GM23338 (cell line): ENCODE results near the gene ACSL3. TPM values are rescaled to one million over a fixed set of nuclear protein-coding genes. Genes with fewer than 3 reads are reported as not detected.
"Not testable (repeated sequence)": the region's sequence is repeated elsewhere in the genome, so short reads cannot be mapped to it uniquely, and the experiment has no call there.

Experiments used
- ATAC-seq: fragments of 200-7000 bp; cut with Tn5 transposase; 3 replicates; pipeline ENCODE4 v1.9.1; 2020
- DNase-seq: peaks from one replicate; pipeline ENCODE4 v3.0.0-alpha.2; 2015; ENCODE audit warnings: low spot score
- H2AFZ ChIP-seq: fragments of 200-600 bp; sonication (generic); 2 replicates; pipeline ENCODE4 v1.8.0; 2016; ENCODE audit warnings: antibody characterized with exemption, mild to moderate bottlenecking, moderate library complexity
- H3F3A ChIP-seq: fragments of 200-600 bp; sonication (generic); replicated peaks from 2 replicates; pipeline ENCODE4 v1.8.0; 2017; ENCODE audit warnings: antibody characterized with exemption, mixed run types, low read depth
- H3K27ac ChIP-seq: fragments of 200-600 bp; sonication (generic); 2 replicates; pipeline ENCODE4 v1.6.1; 2016; ENCODE audit warnings: low read depth
- H3K27me3 ChIP-seq: fragments of 200-600 bp; sonication (generic); 2 replicates; pipeline ENCODE4 v1.8.0; 2016; ENCODE audit warnings: mild to moderate bottlenecking, mixed run types, moderate library complexity; ENCODE audit not compliant: insufficient read depth
- H3K36me3 ChIP-seq: fragments of 200-600 bp; sonication (generic); 2 replicates; pipeline ENCODE4 v1.8.0; 2016; ENCODE audit warnings: mild to moderate bottlenecking; ENCODE audit not compliant: insufficient read depth
- H3K4me1 ChIP-seq: fragments of 200-600 bp; sonication (generic); 2 replicates; pipeline ENCODE4 v1.8.0; 2016; ENCODE audit warnings: mild to moderate bottlenecking, moderate library complexity; ENCODE audit not compliant: insufficient read depth
- H3K4me2 ChIP-seq: fragments of 200-600 bp; sonication (generic); 2 replicates; pipeline ENCODE4 v1.7.1; 2017; ENCODE audit warnings: mixed run types
- H3K4me3 ChIP-seq: fragments of 200-600 bp; sonication (generic); 2 replicates; pipeline ENCODE4 v1.6.1; 2016; ENCODE audit warnings: mixed run types
- H3K79me2 ChIP-seq: fragments of 200-600 bp; sonication (generic); replicated peaks from 2 replicates; pipeline ENCODE4 v1.8.0; 2017; ENCODE audit warnings: mild to moderate bottlenecking; ENCODE audit not compliant: insufficient read depth
- H3K9me2 ChIP-seq: fragments of 200-600 bp; sonication (generic); 2 replicates; pipeline ENCODE4 v1.8.0; 2017; ENCODE audit not compliant: insufficient read depth
- H4K20me1 ChIP-seq: fragments of 200-600 bp; sonication (generic); replicated peaks from 2 replicates; pipeline ENCODE4 v1.8.0; 2017; ENCODE audit warnings: mild to moderate bottlenecking; ENCODE audit not compliant: insufficient read depth
- H3K27ac Mint-ChIP-seq: 2 replicates; pipeline ENCODE4 v1.8.0; 2020; ENCODE audit warnings: inconsistent platforms, mild to moderate bottlenecking, moderate library complexity, mixed read lengths
- H3K27me3 Mint-ChIP-seq: 3 replicates; pipeline ENCODE4 v1.8.0; 2022; ENCODE audit warnings: low read depth, mild to moderate bottlenecking, moderate library complexity, mixed read lengths, inconsistent platforms; ENCODE audit not compliant: insufficient read depth, poor library complexity
- H3K36me3 Mint-ChIP-seq: 3 replicates; pipeline ENCODE4 v1.8.0; 2021; ENCODE audit warnings: low read depth, mild to moderate bottlenecking, inconsistent platforms, moderate library complexity, mixed read lengths
- H3K4me1 Mint-ChIP-seq: 3 replicates; pipeline ENCODE4 v1.8.0; 2020; ENCODE audit warnings: mild to moderate bottlenecking, inconsistent platforms, mixed read lengths
- H3K4me3 Mint-ChIP-seq: 3 replicates; pipeline ENCODE4 v1.8.0; 2021; ENCODE audit warnings: moderate library complexity, mild to moderate bottlenecking, inconsistent platforms, mixed read lengths
- H3K9me3 Mint-ChIP-seq: 3 replicates; pipeline ENCODE4 v1.8.0; 2020; ENCODE audit warnings: moderate library complexity, mild to moderate bottlenecking, inconsistent platforms, mixed read lengths
- CREB1 ChIP-seq: fragments of 250-450 bp; sonication (Bioruptor Pico); IDR thresholded peaks from 2 replicates; pipeline ENCODE4 v1.5.0; 2020; ENCODE audit warnings: low read depth, mild to moderate bottlenecking, moderate library complexity
- EZH2 ChIP-seq: fragments of 200-600 bp; sonication (generic); IDR thresholded peaks from one replicate; pipeline ENCODE4 v1.8.0; 2017; ENCODE audit warnings: antibody characterized with exemption, mild to moderate bottlenecking, low read depth; ENCODE audit not compliant: unreplicated experiment
- EZH2phosphoT487 ChIP-seq: fragments of 200-600 bp; sonication (generic); IDR thresholded peaks from one replicate; pipeline ENCODE4 v1.8.1; 2018; ENCODE audit warnings: antibody characterized with exemption; ENCODE audit not compliant: unreplicated experiment
- JUNB ChIP-seq: IDR thresholded peaks from one replicate; pipeline ENCODE4 v1.6.1; 2016; ENCODE audit warnings: antibody characterized with exemption; ENCODE audit not compliant: unreplicated experiment
- NANOG ChIP-seq: IDR thresholded peaks from 2 replicates; pipeline ENCODE4 v1.6.1; 2016; ENCODE audit warnings: antibody characterized with exemption, borderline replicate concordance
- POLR2AphosphoS5 ChIP-seq: IDR thresholded peaks from 2 replicates; pipeline ENCODE4 v1.6.1; 2016; ENCODE audit warnings: antibody characterized with exemption, low read depth
- STAT1 ChIP-seq: IDR thresholded peaks from one replicate; pipeline ENCODE4 v1.6.1; 2016; ENCODE audit warnings: antibody characterized with exemption; ENCODE audit not compliant: unreplicated experiment
- ZNF114 ChIP-seq: fragments of 250-450 bp; sonication (Bioruptor Pico); IDR thresholded peaks from 2 replicates; pipeline ENCODE4 v1.5.0; 2020; ENCODE audit warnings: mild to moderate bottlenecking, moderate library complexity
- ZNF331 ChIP-seq: fragments of 250-450 bp; sonication (Bioruptor Pico); IDR thresholded peaks from 2 replicates; pipeline ENCODE4 v1.5.0; 2020; ENCODE audit warnings: low read depth, mild to moderate bottlenecking, moderate library complexity
- polyA plus RNA-seq: library from polyadenylated mRNA; unstranded; fragments of >200 nt; fragmentation: Nextera tagmentation; extraction: Ambion mirVana; gene quantifications from 2 replicates; pipeline ENCODE4 v1.2.1, GENCODE V29; 2016
- total RNA-seq: library from RNA; depleted of rRNA; stranded (reverse); fragments of >200 nt; shearing (Covaris generic); gene quantifications from 2 replicates; pipeline ENCODE4 v1.2.3, GENCODE V29; 2014
- TF ChIP-seq, protein P1 (sequence below): IDR thresholded peaks from 2 replicates; pipeline ENCODE4 v1.6.1; 2016; ENCODE audit warnings: antibody characterized with exemption
- TF ChIP-seq, protein P2 (sequence below): fragments of 250-450 bp; sonication (Bioruptor Pico); IDR thresholded peaks from 2 replicates; pipeline ENCODE4 v1.5.0; 2020; ENCODE audit warnings: mild to moderate bottlenecking, moderate library complexity
- TF ChIP-seq, protein P3 (sequence below): IDR thresholded peaks from one replicate; pipeline ENCODE4 v1.6.1; 2018; ENCODE audit warnings: antibody characterized with exemption; ENCODE audit not compliant: unreplicated experiment

The ACSL3 gene
- total and polyA plus RNA-seq, 2 experiments from 2014 or later: 55.3 to 130 TPM

DNA sequence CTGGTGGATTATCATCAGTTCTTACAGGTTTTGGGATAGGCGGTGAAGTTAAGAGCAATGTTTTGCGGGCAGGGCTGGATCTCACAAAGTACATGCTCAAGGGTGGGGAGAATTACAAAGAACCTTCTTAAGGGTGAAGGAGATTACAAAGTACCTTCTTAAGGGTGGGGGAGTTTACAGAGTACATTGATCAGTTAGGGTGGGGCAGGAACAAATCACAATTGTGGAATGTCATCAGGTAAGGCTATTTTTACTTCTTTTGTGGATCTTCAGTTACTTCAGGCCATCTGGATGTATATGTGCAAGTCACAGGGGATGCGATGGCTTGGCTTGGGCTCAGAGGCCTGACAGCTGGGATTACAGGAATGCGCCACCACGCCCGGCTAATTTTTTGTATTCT lies 12.8 kb upstream of the ACSL3 start:
- not testable (repeated sequence) for H3K27ac Mint-ChIP-seq, H3K27me3 ChIP-seq, H3K9me2 ChIP-seq, DNase-seq, H3K79me2 ChIP-seq, H3K4me2 ChIP-seq, H3K27ac ChIP-seq, H3K9me3 Mint-ChIP-seq, H3K4me3 ChIP-seq, ATAC-seq, H3K27me3 Mint-ChIP-seq, H3K4me3 Mint-ChIP-seq, H2AFZ ChIP-seq, H3K4me1 Mint-ChIP-seq, H3K36me3 Mint-ChIP-seq, H3K4me1 ChIP-seq, H3F3A ChIP-seq, H3K36me3 ChIP-seq, H4K20me1 ChIP-seq

DNA sequence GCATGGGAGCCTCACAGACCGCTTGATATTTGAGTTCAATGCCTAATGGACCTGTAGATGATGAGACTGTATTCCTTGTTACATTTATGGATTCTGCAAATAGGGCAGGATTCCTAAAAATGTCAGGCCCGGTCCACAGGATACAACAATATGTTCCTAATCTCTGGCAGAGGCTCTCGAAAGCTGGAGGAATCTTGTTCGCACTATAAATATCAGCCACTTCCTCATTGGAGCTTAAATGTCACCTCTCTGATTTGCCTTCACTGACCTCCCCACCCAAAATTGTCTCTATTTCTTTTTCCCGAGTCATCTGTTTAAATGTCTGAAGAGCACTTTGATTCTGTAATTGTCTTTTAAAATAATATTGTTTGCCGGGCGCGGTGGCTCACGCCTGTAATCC lies 12.0 kb upstream of the ACSL3 start:
- Histone ChIP-seq H3K79me2 (no peaks in the 10 kb centered on the region), H3K4me3 (no peak overlapping the region), H3K4me2 (no peak overlapping the region), H3K4me1 (no peaks in the 10 kb centered on the region), H3K27ac (no peak overlapping the region), H4K20me1 (no peaks in the 10 kb centered on the region), H3K36me3 (no peaks in the 10 kb centered on the region), H2AFZ (peak overlapping the region; percentile 18; the same call in 1 of the 2 replicates), H3K27me3 (no peaks in the 10 kb centered on the region), H3F3A (no peaks in the 10 kb centered on the region), H3K9me2 (no peaks in the 10 kb centered on the region)
- ATAC-seq (no peak), DNase-seq (no peak)
- no peak overlapping the region for H3K27ac Mint-ChIP-seq
- H3K27me3 Mint-ChIP-seq: peaks cover 2% of the 10 kb centered on the region
- no peak overlapping the region for H3K4me3 Mint-ChIP-seq
- H3K36me3 Mint-ChIP-seq: no peaks in the 10 kb centered on the region
- no peaks in the 10 kb centered on the region for H3K9me3 Mint-ChIP-seq
- no peaks in the 10 kb centered on the region for H3K4me1 Mint-ChIP-seq
- TF ChIP-seq JUNB (no peak), EZH2 (no peak), CREB1 (no peak), STAT1 (no peak), EZH2phosphoT487 (no peak), ZNF114 (no peak), POLR2AphosphoS5 (no peak), NANOG (no peak), ZNF331 (no peak)
- TF ChIP-seq, protein P1, sequence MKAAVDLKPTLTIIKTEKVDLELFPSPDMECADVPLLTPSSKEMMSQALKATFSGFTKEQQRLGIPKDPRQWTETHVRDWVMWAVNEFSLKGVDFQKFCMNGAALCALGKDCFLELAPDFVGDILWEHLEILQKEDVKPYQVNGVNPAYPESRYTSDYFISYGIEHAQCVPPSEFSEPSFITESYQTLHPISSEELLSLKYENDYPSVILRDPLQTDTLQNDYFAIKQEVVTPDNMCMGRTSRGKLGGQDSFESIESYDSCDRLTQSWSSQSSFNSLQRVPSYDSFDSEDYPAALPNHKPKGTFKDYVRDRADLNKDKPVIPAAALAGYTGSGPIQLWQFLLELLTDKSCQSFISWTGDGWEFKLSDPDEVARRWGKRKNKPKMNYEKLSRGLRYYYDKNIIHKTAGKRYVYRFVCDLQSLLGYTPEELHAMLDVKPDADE: no peak
- TF ChIP-seq, protein P2, sequence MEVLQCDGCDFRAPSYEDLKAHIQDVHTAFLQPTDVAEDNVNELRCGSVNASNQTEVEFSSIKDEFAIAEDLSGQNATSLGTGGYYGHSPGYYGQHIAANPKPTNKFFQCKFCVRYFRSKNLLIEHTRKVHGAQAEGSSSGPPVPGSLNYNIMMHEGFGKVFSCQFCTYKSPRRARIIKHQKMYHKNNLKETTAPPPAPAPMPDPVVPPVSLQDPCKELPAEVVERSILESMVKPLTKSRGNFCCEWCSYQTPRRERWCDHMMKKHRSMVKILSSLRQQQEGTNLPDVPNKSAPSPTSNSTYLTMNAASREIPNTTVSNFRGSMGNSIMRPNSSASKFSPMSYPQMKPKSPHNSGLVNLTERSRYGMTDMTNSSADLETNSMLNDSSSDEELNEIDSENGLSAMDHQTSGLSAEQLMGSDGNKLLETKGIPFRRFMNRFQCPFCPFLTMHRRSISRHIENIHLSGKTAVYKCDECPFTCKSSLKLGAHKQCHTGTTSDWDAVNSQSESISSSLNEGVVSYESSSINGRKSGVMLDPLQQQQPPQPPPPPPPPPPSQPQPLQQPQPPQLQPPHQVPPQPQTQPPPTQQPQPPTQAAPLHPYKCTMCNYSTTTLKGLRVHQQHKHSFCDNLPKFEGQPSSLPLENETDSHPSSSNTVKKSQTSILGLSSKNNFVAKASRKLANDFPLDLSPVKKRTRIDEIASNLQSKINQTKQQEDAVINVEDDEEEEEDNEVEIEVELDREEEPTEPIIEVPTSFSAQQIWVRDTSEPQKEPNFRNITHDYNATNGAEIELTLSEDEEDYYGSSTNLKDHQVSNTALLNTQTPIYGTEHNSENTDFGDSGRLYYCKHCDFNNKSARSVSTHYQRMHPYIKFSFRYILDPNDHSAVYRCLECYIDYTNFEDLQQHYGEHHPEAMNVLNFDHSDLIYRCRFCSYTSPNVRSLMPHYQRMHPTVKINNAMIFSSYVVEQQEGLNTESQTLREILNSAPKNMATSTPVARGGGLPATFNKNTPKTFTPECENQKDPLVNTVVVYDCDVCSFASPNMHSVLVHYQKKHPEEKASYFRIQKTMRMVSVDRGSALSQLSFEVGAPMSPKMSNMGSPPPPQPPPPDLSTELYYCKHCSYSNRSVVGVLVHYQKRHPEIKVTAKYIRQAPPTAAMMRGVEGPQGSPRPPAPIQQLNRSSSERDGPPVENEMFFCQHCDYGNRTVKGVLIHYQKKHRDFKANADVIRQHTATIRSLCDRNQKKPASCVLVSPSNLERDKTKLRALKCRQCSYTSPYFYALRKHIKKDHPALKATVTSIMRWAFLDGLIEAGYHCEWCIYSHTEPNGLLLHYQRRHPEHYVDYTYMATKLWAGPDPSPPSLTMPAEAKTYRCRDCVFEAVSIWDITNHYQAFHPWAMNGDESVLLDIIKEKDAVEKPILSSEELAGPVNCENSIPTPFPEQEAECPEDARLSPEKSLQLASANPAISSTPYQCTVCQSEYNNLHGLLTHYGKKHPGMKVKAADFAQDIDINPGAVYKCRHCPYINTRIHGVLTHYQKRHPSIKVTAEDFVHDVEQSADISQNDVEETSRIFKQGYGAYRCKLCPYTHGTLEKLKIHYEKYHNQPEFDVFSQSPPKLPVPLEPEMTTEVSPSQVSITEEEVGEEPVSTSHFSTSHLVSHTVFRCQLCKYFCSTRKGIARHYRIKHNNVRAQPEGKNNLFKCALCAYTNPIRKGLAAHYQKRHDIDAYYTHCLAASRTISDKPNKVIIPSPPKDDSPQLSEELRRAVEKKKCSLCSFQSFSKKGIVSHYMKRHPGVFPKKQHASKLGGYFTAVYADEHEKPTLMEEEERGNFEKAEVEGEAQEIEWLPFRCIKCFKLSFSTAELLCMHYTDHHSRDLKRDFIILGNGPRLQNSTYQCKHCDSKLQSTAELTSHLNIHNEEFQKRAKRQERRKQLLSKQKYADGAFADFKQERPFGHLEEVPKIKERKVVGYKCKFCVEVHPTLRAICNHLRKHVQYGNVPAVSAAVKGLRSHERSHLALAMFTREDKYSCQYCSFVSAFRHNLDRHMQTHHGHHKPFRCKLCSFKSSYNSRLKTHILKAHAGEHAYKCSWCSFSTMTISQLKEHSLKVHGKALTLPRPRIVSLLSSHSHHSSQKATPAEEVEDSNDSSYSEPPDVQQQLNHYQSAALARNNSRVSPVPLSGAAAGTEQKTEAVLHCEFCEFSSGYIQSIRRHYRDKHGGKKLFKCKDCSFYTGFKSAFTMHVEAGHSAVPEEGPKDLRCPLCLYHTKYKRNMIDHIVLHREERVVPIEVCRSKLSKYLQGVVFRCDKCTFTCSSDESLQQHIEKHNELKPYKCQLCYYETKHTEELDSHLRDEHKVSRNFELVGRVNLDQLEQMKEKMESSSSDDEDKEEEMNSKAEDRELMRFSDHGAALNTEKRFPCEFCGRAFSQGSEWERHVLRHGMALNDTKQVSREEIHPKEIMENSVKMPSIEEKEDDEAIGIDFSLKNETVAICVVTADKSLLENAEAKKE (CRISPR knock-in tag): no peak
- TF ChIP-seq, protein P3, sequence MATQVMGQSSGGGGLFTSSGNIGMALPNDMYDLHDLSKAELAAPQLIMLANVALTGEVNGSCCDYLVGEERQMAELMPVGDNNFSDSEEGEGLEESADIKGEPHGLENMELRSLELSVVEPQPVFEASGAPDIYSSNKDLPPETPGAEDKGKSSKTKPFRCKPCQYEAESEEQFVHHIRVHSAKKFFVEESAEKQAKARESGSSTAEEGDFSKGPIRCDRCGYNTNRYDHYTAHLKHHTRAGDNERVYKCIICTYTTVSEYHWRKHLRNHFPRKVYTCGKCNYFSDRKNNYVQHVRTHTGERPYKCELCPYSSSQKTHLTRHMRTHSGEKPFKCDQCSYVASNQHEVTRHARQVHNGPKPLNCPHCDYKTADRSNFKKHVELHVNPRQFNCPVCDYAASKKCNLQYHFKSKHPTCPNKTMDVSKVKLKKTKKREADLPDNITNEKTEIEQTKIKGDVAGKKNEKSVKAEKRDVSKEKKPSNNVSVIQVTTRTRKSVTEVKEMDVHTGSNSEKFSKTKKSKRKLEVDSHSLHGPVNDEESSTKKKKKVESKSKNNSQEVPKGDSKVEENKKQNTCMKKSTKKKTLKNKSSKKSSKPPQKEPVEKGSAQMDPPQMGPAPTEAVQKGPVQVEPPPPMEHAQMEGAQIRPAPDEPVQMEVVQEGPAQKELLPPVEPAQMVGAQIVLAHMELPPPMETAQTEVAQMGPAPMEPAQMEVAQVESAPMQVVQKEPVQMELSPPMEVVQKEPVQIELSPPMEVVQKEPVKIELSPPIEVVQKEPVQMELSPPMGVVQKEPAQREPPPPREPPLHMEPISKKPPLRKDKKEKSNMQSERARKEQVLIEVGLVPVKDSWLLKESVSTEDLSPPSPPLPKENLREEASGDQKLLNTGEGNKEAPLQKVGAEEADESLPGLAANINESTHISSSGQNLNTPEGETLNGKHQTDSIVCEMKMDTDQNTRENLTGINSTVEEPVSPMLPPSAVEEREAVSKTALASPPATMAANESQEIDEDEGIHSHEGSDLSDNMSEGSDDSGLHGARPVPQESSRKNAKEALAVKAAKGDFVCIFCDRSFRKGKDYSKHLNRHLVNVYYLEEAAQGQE: no peak
